ENCODE results near the gene LIF. TPM values are rescaled to one million over a fixed set of nuclear protein-coding genes. Genes with fewer than 3 reads are reported as not detected.

Gene LIF
- total RNA-seq, 2 experiments from 2014 or later, result 0.06 TPM; not detected in 1

DNA sequence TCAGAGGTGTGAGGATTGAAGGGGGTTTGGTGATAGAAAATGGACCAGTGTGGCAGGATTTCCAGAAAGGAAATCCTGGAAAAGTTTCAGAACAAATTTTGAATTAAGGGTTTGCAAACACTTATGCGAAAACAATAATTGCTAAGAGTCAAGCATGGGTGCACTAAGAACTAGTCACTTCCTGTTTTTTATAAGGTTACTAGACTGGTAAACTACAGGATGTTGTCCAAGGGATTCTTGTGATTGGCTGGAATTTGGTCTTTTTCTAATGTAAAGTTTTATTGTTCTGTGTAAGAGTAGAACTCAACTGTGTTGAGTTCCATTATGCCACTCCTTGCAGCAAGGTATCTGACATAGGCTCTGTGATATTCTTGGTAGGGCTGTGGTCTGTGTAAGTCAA, 54.1 kb downstream of the LIF start:
- Histone ChIP-seq H4K20me1 (ENCODE audit: insufficient read depth, low read length) (no peaks in the 10 kb centered on the region), H3K9me3 (ENCODE audit: low read length) (no peaks in the 10 kb centered on the region), H3K4me3 (ENCODE audit: low read depth, low read length, poor library complexity, severe bottlenecking) (no peak overlapping the region), H2AFZ (ENCODE audit: low read length) (no peak overlapping the region; the same call in 1 of the 2 replicates), H3K9me2 (ENCODE audit: insufficient read depth, low read length) (no peaks in the 10 kb centered on the region), H3K4me1 (ENCODE audit: insufficient read depth, low read length, poor library complexity, severe bottlenecking) (peaks cover 27% of the 10 kb centered on the region), H3K36me3 (ENCODE audit: insufficient read depth, low read length) (no peaks in the 10 kb centered on the region), H3K79me2 (ENCODE audit: insufficient read depth, low read depth, low read length) (no peaks in the 10 kb centered on the region), H3K27ac (ENCODE audit: low read depth, low read length, poor library complexity, severe bottlenecking) (no peak overlapping the region), H3K4me2 (ENCODE audit: low read length) (peak overlapping the region; percentile 35)
- peak; percentile 43 for DNase-seq (ENCODE audit: low spot score)
- POLR2A ChIA-PET, result interaction anchor here (0.6 kb wide), 1 partner anchor 16 kb away, joined by 3 read pairs; no protein-coding TSS in a partner anchor
- CTCF ChIA-PET (ENCODE audit: unreplicated experiment), result no interaction called here
- TF ChIP-seq, protein P1, sequence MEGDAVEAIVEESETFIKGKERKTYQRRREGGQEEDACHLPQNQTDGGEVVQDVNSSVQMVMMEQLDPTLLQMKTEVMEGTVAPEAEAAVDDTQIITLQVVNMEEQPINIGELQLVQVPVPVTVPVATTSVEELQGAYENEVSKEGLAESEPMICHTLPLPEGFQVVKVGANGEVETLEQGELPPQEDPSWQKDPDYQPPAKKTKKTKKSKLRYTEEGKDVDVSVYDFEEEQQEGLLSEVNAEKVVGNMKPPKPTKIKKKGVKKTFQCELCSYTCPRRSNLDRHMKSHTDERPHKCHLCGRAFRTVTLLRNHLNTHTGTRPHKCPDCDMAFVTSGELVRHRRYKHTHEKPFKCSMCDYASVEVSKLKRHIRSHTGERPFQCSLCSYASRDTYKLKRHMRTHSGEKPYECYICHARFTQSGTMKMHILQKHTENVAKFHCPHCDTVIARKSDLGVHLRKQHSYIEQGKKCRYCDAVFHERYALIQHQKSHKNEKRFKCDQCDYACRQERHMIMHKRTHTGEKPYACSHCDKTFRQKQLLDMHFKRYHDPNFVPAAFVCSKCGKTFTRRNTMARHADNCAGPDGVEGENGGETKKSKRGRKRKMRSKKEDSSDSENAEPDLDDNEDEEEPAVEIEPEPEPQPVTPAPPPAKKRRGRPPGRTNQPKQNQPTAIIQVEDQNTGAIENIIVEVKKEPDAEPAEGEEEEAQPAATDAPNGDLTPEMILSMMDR (conservative IDR thresholded peaks at IDR 0.05; ENCODE audit: low read length), result no peak
- intact Hi-C loops (cut with micrococcal nuclease; ENCODE audit: unreplicated experiment), result no loop called here
- no TSS peak for BruUV-seq (replicated peaks)

DNA sequence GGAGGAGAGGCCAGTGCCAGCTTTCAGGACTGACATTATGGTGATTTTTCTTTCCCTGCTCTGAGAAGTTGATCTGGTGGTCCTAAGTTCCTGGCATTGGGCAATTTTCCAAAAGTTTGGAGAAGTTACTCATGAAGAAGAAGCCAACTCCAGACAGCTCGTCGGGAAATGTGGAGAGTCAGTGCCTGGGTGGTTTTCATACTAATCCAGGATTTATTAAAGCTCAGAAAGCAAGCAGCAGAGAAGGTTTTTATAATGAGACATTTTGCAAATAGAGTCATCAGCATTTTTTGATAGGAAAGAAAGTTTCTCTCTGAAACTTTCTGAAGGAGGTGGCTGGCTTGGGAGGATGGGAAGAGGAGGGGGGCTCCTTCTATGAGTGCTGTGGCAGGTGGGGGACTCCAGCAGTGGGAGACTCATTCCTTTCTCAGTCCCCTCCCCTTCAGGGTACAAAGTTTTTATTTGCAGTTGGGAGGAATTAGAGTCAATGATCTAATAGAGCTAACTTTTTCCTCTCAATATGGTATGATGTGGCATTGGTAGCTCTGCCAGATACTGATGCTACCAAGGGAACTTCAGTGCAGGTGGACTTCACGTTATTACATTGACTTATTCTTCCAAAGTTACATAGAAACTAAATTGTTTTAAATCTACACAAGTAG, 55.4 kb downstream of the LIF start:
- H3K9me2 ChIP-seq (ENCODE audit: insufficient read depth, low read length), result no peaks in the 10 kb centered on the region
- H3K27ac ChIP-seq (ENCODE audit: low read depth, low read length, poor library complexity, severe bottlenecking), result no peak overlapping the region
- H3K4me1 ChIP-seq (ENCODE audit: insufficient read depth, low read length, poor library complexity, severe bottlenecking), result peaks cover 15% of the 10 kb centered on the region
- ChIA-PET CTCF (ENCODE audit: unreplicated experiment) (no interaction called here), POLR2A (interaction anchor here (0.6 to 1.3 kb wide), 3 partner anchors 15 to 418 kb away, joined by 3 read pairs; no protein-coding TSS in a partner anchor)
- H3K9me3 ChIP-seq (ENCODE audit: low read length), result no peaks in the 10 kb centered on the region
- TF ChIP-seq, protein P1 (conservative IDR thresholded peaks at IDR 0.05; ENCODE audit: low read length), result no peak
- TF ChIP-seq EZH2phosphoT487 (IDR thresholded peaks at IDR 0.05; ENCODE audit: borderline replicate concordance, low read depth, low read length), result no peak
- no peak for DNase-seq (ENCODE audit: low spot score)
- H3K4me3 ChIP-seq (ENCODE audit: low read depth, low read length, poor library complexity, severe bottlenecking), result no peak overlapping the region
- no TSS peak for BruUV-seq (replicated peaks)
- no peak overlapping the region for H2AFZ ChIP-seq (ENCODE audit: low read length)
- H4K20me1 ChIP-seq (ENCODE audit: insufficient read depth, low read length), result no peaks in the 10 kb centered on the region
- intact Hi-C loops (cut with micrococcal nuclease; ENCODE audit: unreplicated experiment), result no loop called here
- no peak overlapping the region for H3K4me2 ChIP-seq (ENCODE audit: low read length)
- H3K79me2 ChIP-seq (ENCODE audit: insufficient read depth, low read depth, low read length), result no peaks in the 10 kb centered on the region
- H3K36me3 ChIP-seq (ENCODE audit: insufficient read depth, low read length), result no peaks in the 10 kb centered on the region

DNA sequence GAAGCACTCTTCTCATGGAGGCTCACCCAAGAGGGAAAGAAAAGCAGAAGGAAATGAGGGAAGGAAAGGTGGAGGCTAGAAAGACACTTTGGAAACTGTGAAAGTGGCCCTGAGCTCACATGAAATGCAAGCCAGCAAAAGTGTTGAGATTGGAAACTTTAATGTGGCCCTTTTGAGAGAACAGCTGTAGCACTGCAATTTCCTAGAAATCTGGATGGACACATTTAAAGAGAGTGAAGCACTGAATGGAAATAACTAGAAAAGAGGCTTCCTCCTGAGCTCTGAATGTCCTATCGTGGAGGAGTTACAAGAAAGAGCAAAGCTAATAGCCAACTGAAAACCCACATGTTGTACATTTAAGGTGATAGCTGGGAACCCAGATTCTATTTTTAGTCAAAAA, 56.0 kb downstream of the LIF start:
- BruUV-seq (replicated peaks), result no TSS peak
- H3K79me2 ChIP-seq (ENCODE audit: insufficient read depth, low read depth, low read length), result no peaks in the 10 kb centered on the region
- no peak for TF ChIP-seq EZH2phosphoT487 (IDR thresholded peaks at IDR 0.05; ENCODE audit: borderline replicate concordance, low read depth, low read length)
- TF ChIP-seq, protein P1 (conservative IDR thresholded peaks at IDR 0.05; ENCODE audit: low read length), result no peak
- no peaks in the 10 kb centered on the region for H4K20me1 ChIP-seq (ENCODE audit: insufficient read depth, low read length)
- H3K4me1 ChIP-seq (ENCODE audit: insufficient read depth, low read length, poor library complexity, severe bottlenecking), result peaks cover 11% of the 10 kb centered on the region
- no peak overlapping the region for H3K27ac ChIP-seq (ENCODE audit: low read depth, low read length, poor library complexity, severe bottlenecking)
- DNase-seq (ENCODE audit: low spot score), result no peak
- H3K4me3 ChIP-seq (ENCODE audit: low read depth, low read length, poor library complexity, severe bottlenecking), result no peak overlapping the region
- H3K36me3 ChIP-seq (ENCODE audit: insufficient read depth, low read length), result no peaks in the 10 kb centered on the region
- H3K9me3 ChIP-seq (ENCODE audit: low read length), result no peaks in the 10 kb centered on the region
- no peak overlapping the region for H2AFZ ChIP-seq (ENCODE audit: low read length)
- POLR2A ChIA-PET, result interaction anchor here (0.6 to 1.3 kb wide), 3 partner anchors 14 to 418 kb away, joined by 3 read pairs; no protein-coding TSS in a partner anchor
- H3K4me2 ChIP-seq (ENCODE audit: low read length), result no peak overlapping the region
- CTCF ChIA-PET (ENCODE audit: unreplicated experiment), result no interaction called here
- intact Hi-C loops (cut with micrococcal nuclease; ENCODE audit: unreplicated experiment), result no loop called here
- H3K9me2 ChIP-seq (ENCODE audit: insufficient read depth, low read length), result no peaks in the 10 kb centered on the region

All from OCI-LY7 (cell line).